ENCODE data around the gene DMGDH.
"Not testable (repeated sequence)": the region's sequence is repeated elsewhere in the genome, so short reads cannot be mapped to it uniquely, and the experiment has no call there.

Gene DMGDH

GRCh38 chr5:78985116-78985724, 84.3 kb downstream of the DMGDH start, which contains the start of gene ARSB:
Gene ARSB (minus strand): TSS chr5:78985310. CDS start chr5:78985248, 62 bp downstream.
- DNase-seq (peak; percentile 65), ATAC-seq (ENCODE audit: insufficient read depth, low read depth) (peak; percentile 49)
- Histone ChIP-seq H3K9ac (ENCODE audit: low read depth, low read length) (peak within 1 kb of the TSS; percentile 96), H3K4me1 (ENCODE audit: insufficient read depth, low read length) (peaks cover 29% of the 10 kb centered on the region), H2AFZ (ENCODE audit: low read depth, low read length) (peak within 1 kb of the TSS; percentile 92), H3K79me2 (ENCODE audit: insufficient read depth, low read length) (peaks cover 29% of the 10 kb centered on the region), H3K27me3 (ENCODE audit: insufficient read depth, low read length, poor library complexity) (no peaks in the 10 kb centered on the region), H3K4me3 (ENCODE audit: low read depth in 1 of 2, low read length in 2 of 2) (peak within 1 kb of the TSS; percentile 59 to 69), H4K20me1 (ENCODE audit: insufficient read depth, low read length) (no peaks in the 10 kb centered on the region), H3K4me2 (ENCODE audit: insufficient read depth, low read length) (peak within 1 kb of the TSS; percentile 79), H3K9me3 (ENCODE audit: insufficient read depth, low read length, severe bottlenecking) (no peaks in the 10 kb centered on the region), H3K27ac (ENCODE audit: low read length) (peak within 1 kb of the TSS; percentile 82), H3K36me3 (ENCODE audit: insufficient read depth, low read length) (no peaks in the 10 kb centered on the region)
- TF ChIP-seq EZH2 (IDR thresholded peaks at IDR 0.05; ENCODE audit: borderline replicate concordance, low read depth, low read length, severe bottlenecking) = no peak
- no peak for TF ChIP-seq CTCF (IDR thresholded peaks at IDR 0.05; ENCODE audit: borderline replicate concordance, extremely low read depth, low read length, poor library complexity, severe bottlenecking)

- Histone ChIP-seq H3K9ac (ENCODE audit: low read depth, low read length) (peak overlapping the region; percentile 96), H3K9me3 (ENCODE audit: insufficient read depth, low read length, severe bottlenecking) (no peaks in the 10 kb centered on the region), H2AFZ (ENCODE audit: low read depth, low read length) (peak overlapping the region; percentile 92), H3K4me1 (ENCODE audit: insufficient read depth, low read length) (peaks cover 29% of the 10 kb centered on the region), H3K4me3 (ENCODE audit: low read depth in 1 of 2, low read length in 2 of 2) (peak overlapping the region; percentile 59 to 69), H3K36me3 (ENCODE audit: insufficient read depth, low read length) (no peaks in the 10 kb centered on the region), H4K20me1 (ENCODE audit: insufficient read depth, low read length) (no peaks in the 10 kb centered on the region), H3K79me2 (ENCODE audit: insufficient read depth, low read length) (peaks cover 32% of the 10 kb centered on the region), H3K27me3 (ENCODE audit: insufficient read depth, low read length, poor library complexity) (no peaks in the 10 kb centered on the region), H3K4me2 (ENCODE audit: insufficient read depth, low read length) (peak overlapping the region; percentile 79), H3K27ac (ENCODE audit: low read length) (peak overlapping the region; percentile 82)
- ATAC-seq (ENCODE audit: insufficient read depth, low read depth) = peak; percentile 86
- peak; percentile 88 for DNase-seq
- TF ChIP-seq CTCF (IDR thresholded peaks at IDR 0.05; ENCODE audit: borderline replicate concordance, extremely low read depth, low read length, poor library complexity, severe bottlenecking) (peak; percentile 18), EZH2 (IDR thresholded peaks at IDR 0.05; ENCODE audit: borderline replicate concordance, low read depth, low read length, severe bottlenecking) (no peak)
These were observed 84.9 kb downstream of the DMGDH start for GRCh38 chr5:78984439-78985115.

GRCh38 chr5:78983601-78984438, 85.7 kb downstream of the DMGDH start:
- Histone ChIP-seq H3K27me3 (ENCODE audit: insufficient read depth, low read length, poor library complexity) (no peaks in the 10 kb centered on the region), H3K4me2 (ENCODE audit: insufficient read depth, low read length) (peak overlapping the region; percentile 79), H3K4me1 (ENCODE audit: insufficient read depth, low read length) (peaks cover 29% of the 10 kb centered on the region), H3K9me3 (ENCODE audit: insufficient read depth, low read length, severe bottlenecking) (no peaks in the 10 kb centered on the region), H3K27ac (ENCODE audit: low read length) (peak overlapping the region; percentile 82), H3K9ac (ENCODE audit: low read depth, low read length) (peak overlapping the region; percentile 96), H2AFZ (ENCODE audit: low read depth, low read length) (peak overlapping the region; percentile 92), H3K79me2 (ENCODE audit: insufficient read depth, low read length) (peaks cover 32% of the 10 kb centered on the region), H4K20me1 (ENCODE audit: insufficient read depth, low read length) (no peaks in the 10 kb centered on the region), H3K4me3 (ENCODE audit: low read depth in 1 of 2, low read length in 2 of 2) (peak overlapping the region; percentile 59 to 69), H3K36me3 (ENCODE audit: insufficient read depth, low read length) (no peaks in the 10 kb centered on the region)
- DNase-seq (no peak), ATAC-seq (ENCODE audit: insufficient read depth, low read depth) (peak; percentile 2; the same call in 1 of the 3 replicates)
- no peak for TF ChIP-seq CTCF (IDR thresholded peaks at IDR 0.05; ENCODE audit: borderline replicate concordance, extremely low read depth, low read length, poor library complexity, severe bottlenecking)
- no peak for TF ChIP-seq EZH2 (IDR thresholded peaks at IDR 0.05; ENCODE audit: borderline replicate concordance, low read depth, low read length, severe bottlenecking)

GRCh38 chr5:78983194-78983593, 86.3 kb downstream of the DMGDH start:
- not testable (repeated sequence) for H3K36me3 ChIP-seq (ENCODE audit: insufficient read depth, low read length); H3K9me3 ChIP-seq (ENCODE audit: insufficient read depth, low read length, severe bottlenecking); H3K27me3 ChIP-seq (ENCODE audit: insufficient read depth, low read length, poor library complexity); ATAC-seq (ENCODE audit: insufficient read depth, low read depth); DNase-seq; H4K20me1 ChIP-seq (ENCODE audit: insufficient read depth, low read length)
- H3K79me2 ChIP-seq (ENCODE audit: insufficient read depth, low read length) = peaks cover 32% of the 10 kb centered on the region
- H3K4me3 ChIP-seq (ENCODE audit: low read depth in 1 of 2, low read length in 2 of 2) = peak overlapping the region in 1 of 2 experiments; percentile 69; a peak in 2 of 4 replicates
- peaks cover 29% of the 10 kb centered on the region for H3K4me1 ChIP-seq (ENCODE audit: insufficient read depth, low read length)
- peak overlapping the region; percentile 92 for H2AFZ ChIP-seq (ENCODE audit: low read depth, low read length)
- peak overlapping the region; percentile 82; the same call in 1 of the 2 replicates for H3K27ac ChIP-seq (ENCODE audit: low read length)
- H3K9ac ChIP-seq (ENCODE audit: low read depth, low read length) = peak overlapping the region; percentile 96
- H3K4me2 ChIP-seq (ENCODE audit: insufficient read depth, low read length) = peak overlapping the region; percentile 79

All from DND-41 (cell line).